Measurements from ENCODE around the gene GDF9.

The GDF9 gene

GRCh38 chr5:132883261-132883834 lies 17.1 kb upstream of the GDF9 start:
- Histone ChIP-seq H3K36me3 (ENCODE audit: low read length) (peaks cover 27% of the 10 kb centered on the region), H3K4me2 (ENCODE audit: low read depth, low read length, poor library complexity, severe bottlenecking) (no peak overlapping the region)

GRCh38 chr5:132877938-132878337 lies 11.7 kb upstream of the GDF9 start:
- H3K9me2 ChIP-seq (replicated peaks; ENCODE audit: insufficient read depth, low read length), result no peaks in the 10 kb centered on the region
- H2AFZ ChIP-seq (ENCODE audit: low read depth, low read length, severe bottlenecking), result no peak overlapping the region
- no peak overlapping the region for H3K4me2 ChIP-seq (ENCODE audit: low read depth, low read length, poor library complexity, severe bottlenecking)
- H3K36me3 ChIP-seq (ENCODE audit: low read length), result peaks cover 29% of the 10 kb centered on the region
- no peaks in the 10 kb centered on the region for H3K27me3 ChIP-seq (ENCODE audit: low read length)
- no peak overlapping the region for H3K27ac ChIP-seq (ENCODE audit: low read depth, low read length)
- H3K4me3 ChIP-seq (ENCODE audit: insufficient read depth, low read length, poor library complexity, severe bottlenecking), result no peak overlapping the region
- no peaks in the 10 kb centered on the region for H3K79me2 ChIP-seq (ENCODE audit: insufficient read depth, low read length)
- no peaks in the 10 kb centered on the region for H4K20me1 ChIP-seq (ENCODE audit: low read depth, low read length)
- H3K9me3 ChIP-seq (ENCODE audit: insufficient read depth, low read length), result no peaks in the 10 kb centered on the region
- no peaks in the 10 kb centered on the region for H3F3A ChIP-seq (ENCODE audit: insufficient read depth)
- TF ChIP-seq CTCF (IDR thresholded peaks at IDR 0.05; ENCODE audit: insufficient read depth, low read length, poor library complexity, severe bottlenecking) (no peak), EZH2phosphoT487 (conservative IDR thresholded peaks at IDR 0.05; ENCODE audit: low read length) (no peak)
- no peak overlapping the region for H3K9ac ChIP-seq (ENCODE audit: low read length)

More at GRCh38 chr5:132883261-132883834, 17.1 kb upstream of the GDF9 start:
- Histone ChIP-seq H3F3A (ENCODE audit: insufficient read depth) (peaks cover 4% of the 10 kb centered on the region; the same call in 1 of the 2 replicates), H3K9me3 (ENCODE audit: insufficient read depth, low read length) (no peaks in the 10 kb centered on the region), H3K27me3 (ENCODE audit: low read length) (no peaks in the 10 kb centered on the region), H3K9me2 (replicated peaks; ENCODE audit: insufficient read depth, low read length) (no peaks in the 10 kb centered on the region), H3K27ac (ENCODE audit: low read depth, low read length) (no peak overlapping the region), H3K9ac (ENCODE audit: low read length) (no peak overlapping the region), H3K4me3 (ENCODE audit: insufficient read depth, low read length, poor library complexity, severe bottlenecking) (no peak overlapping the region), H4K20me1 (ENCODE audit: low read depth, low read length) (no peaks in the 10 kb centered on the region), H3K79me2 (ENCODE audit: insufficient read depth, low read length) (no peaks in the 10 kb centered on the region), H2AFZ (ENCODE audit: low read depth, low read length, severe bottlenecking) (no peak overlapping the region)
- TF ChIP-seq EZH2phosphoT487 (conservative IDR thresholded peaks at IDR 0.05; ENCODE audit: low read length) (no peak), CTCF (IDR thresholded peaks at IDR 0.05; ENCODE audit: insufficient read depth, low read length, poor library complexity, severe bottlenecking) (peak; percentile 32)

GRCh38 chr5:132877466-132877865 lies 11.2 kb upstream of the GDF9 start:
- Histone ChIP-seq H2AFZ (ENCODE audit: low read depth, low read length, severe bottlenecking) (no peak overlapping the region), H3K4me3 (ENCODE audit: insufficient read depth, low read length, poor library complexity, severe bottlenecking) (no peak overlapping the region), H3K27ac (ENCODE audit: low read depth, low read length) (no peak overlapping the region), H4K20me1 (ENCODE audit: low read depth, low read length) (no peaks in the 10 kb centered on the region), H3K9me3 (ENCODE audit: insufficient read depth, low read length) (no peaks in the 10 kb centered on the region), H3K27me3 (ENCODE audit: low read length) (no peaks in the 10 kb centered on the region), H3K79me2 (ENCODE audit: insufficient read depth, low read length) (no peaks in the 10 kb centered on the region), H3K9me2 (replicated peaks; ENCODE audit: insufficient read depth, low read length) (no peaks in the 10 kb centered on the region), H3K4me2 (ENCODE audit: low read depth, low read length, poor library complexity, severe bottlenecking) (no peak overlapping the region), H3F3A (ENCODE audit: insufficient read depth) (no peaks in the 10 kb centered on the region), H3K36me3 (ENCODE audit: low read length) (peaks cover 29% of the 10 kb centered on the region), H3K9ac (ENCODE audit: low read length) (no peak overlapping the region)
- TF ChIP-seq CTCF (IDR thresholded peaks at IDR 0.05; ENCODE audit: insufficient read depth, low read length, poor library complexity, severe bottlenecking) (no peak), EZH2phosphoT487 (conservative IDR thresholded peaks at IDR 0.05; ENCODE audit: low read length) (no peak)
